Breast epithelium (tissue), 3 donors: Measurements from ENCODE around the gene RPS26.
A peak's percentile ranks its signal among the peaks of the same experiment; 100 is the strongest.

Experiments used
- CTCF ChIP-seq, 3 donors: fragments of 450-650 bp; IDR thresholded peaks; one replicate each; pipeline ENCODE4 v1.5.1; 2016 to 2017; ENCODE audit warnings: antibody characterized with exemption in 3 of 3, mild to moderate bottlenecking in 3 of 3, moderate library complexity in 3 of 3
- POLR2AphosphoS5 ChIP-seq, 3 donors: sonication (generic); formaldehyde crosslinking; IDR thresholded peaks; one replicate each; pipeline ENCODE4 v1.6.1; 2017; ENCODE audit warnings: antibody characterized with exemption in 3 of 3

GRCh38 chr12:56086096-56086495 lies 44.4 kb downstream of the RPS26 start:
- TF ChIP-seq CTCF (IDR thresholded peaks at IDR 0.05) (no peak), POLR2AphosphoS5 (IDR thresholded peaks at IDR 0.05) (peak in 2 of 3 donors; percentile 32 to 44)
